HG02642 (cell line): Measurements from ENCODE around the gene HDGF.
"Not testable (repeated sequence)": the region's sequence is repeated elsewhere in the genome, so short reads cannot be mapped to it uniquely, and the experiment has no call there.

ENCODE experiments used
- ATAC-seq: cut with Tn5 transposase; IDR thresholded peaks from one replicate; pipeline ENCODE4 v1.9.1; 2021; ENCODE audit warnings: mild to moderate bottlenecking; ENCODE audit not compliant: unreplicated experiment, poor library complexity

Gene HDGF

DNA sequence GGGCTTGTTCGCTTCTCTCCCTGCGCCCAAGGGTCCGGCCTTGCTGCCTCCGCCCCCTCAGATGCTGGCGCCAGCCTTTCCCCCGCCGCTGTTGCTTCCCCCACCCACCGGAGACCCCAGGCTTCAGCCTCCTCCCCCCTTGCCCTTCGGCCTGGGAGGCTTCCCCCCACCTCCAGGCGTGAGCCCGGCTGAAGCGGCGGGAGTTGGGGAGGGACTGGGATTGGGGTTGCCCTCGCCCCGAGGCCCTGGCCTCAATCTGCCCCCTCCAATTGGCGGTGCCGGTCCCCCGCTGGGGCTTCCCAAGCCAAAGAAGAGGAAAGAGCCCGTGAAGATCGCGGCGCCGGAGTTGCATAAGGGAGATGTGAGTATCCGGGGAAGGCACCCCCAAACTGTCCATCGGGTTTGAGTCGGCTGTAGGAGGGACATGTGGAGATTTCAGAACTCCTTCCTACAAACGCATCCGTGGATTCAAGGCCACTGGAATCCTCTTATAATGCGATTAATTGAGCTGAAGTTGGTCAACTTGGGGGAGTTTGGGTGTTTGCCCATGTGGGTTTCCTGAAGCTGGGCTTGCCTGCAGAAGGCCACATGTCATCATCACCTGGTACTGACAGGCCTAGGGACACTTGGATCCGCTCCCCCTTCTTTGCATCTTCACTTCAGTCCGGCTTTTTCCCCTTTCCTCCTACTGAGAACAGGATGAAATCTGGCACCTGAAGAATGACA is 16.6 kb upstream of the HDGF start:
- peak; percentile 10 for ATAC-seq

DNA sequence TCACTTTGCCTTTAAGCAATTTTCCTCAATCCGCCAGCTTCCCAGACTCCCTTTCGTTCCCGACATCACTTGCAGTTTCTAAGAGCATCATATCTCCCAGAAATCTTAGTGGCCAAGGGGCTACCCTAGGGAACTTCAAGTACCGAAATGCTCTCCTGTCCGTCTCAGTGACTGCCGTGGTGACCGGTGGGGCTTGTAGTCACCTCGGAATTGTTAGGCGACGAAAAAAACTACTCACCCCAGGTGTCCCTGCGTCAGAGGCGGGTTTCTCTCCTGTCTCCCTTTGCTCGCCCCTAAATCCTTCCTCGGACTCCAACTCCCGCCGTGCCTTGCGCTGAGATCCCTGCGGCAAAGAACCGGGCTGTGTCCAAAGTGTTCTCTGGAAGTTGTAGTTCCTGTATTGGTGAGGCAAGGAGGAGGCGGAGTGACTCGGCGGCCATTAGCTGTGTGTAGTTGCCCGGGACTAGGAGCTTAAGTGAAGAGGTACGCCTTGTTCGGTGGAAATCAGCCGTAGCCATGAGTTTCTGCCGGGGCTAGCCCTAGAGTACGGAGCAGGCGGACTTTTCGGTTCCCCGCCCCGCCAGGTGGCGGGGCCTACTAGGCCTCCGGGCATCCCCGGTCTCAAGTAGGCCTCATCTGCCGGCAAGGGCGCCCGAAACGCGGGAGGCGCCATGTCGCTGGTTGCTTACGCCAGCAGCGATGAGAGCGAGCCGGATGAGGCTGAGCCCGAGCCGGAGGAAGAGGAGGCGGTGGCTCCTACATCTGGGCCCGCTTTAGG is 15.8 kb upstream of the HDGF start, which contains the start of gene PRCC:
Gene PRCC, plus strand, starts transcription at position 435 of the 778 bp plus-strand sequence. Its CDS starts 237 bp downstream, at position 672.
- peak; percentile 93 for ATAC-seq

DNA sequence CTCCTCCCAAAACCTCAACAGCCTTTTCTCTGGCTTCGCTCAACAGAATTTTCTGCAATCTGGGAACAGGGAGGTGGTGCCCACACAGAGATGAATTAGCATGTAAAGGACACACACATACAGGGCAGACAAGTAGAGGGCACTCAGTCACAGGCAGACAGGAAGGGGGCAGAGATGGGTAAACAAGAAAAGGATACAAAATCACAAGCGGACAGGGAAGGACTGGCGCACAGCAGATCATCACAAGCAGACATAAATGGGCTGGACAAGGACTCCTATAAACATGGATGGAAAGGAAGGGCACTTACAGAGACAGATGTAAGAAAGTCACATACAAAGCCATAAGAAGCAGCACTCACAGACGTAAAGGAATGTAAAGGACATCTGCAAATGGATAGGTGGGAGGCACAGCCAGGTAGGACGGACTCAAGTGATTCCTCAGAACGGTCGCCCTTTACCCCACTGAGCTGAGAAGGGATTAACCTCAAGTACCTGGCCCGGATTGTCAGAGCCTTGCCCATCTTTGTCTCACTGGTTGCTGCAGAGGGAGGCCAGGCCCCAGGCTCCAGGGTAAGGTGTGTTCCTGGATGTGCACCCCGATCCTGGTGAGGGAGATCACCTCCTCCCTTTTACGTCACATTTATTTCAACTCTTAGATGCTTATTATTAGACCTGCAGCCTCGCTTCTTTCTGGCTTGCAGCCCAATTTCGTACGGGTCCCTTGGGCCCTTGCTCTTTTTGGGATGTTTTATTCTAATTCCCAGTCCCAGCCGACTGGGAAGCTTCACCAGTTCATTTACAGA is 15.0 kb upstream of the HDGF start:
- peak; percentile 18 for ATAC-seq

DNA sequence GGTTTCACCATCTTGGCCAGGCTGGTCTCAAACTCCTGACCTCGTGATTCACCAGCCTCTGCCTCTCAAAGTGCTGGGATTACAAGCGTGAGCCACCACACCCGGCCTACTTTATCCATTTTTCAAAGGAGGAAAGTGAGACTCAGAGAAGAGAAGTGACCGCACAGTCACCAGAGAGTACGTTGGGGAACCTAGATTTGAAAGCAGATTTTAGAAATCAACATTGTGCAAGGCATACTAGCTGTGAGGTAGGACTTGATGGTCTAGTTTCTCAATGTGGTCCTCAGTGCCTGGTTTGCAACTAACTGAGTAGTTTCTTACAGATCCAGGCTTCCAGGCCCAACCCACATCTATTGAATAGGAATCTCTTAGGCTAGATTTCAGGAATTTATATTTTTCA is 14.2 kb upstream of the HDGF start:
- no peak for ATAC-seq

DNA sequence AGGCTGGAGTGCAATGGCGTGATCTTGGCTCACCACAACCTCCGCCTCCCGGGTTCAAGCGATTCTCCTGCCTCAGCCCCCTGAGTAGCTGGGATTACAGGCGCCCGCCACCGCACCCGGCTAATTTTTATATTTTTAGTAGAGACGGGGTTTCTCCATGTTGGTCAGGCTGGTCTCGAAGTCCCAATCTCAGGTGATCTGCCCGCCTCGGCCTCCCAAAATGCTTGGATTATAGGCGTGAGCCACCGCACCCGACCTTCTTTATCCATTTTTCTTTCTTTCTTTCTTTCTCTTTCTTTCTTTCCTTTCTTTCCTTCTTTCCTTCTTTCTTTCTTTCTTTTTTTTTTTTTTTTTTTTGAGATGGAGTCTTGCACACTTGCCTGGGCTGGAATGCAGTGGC is 13.7 kb upstream of the HDGF start:
- not testable (repeated sequence) for ATAC-seq

DNA sequence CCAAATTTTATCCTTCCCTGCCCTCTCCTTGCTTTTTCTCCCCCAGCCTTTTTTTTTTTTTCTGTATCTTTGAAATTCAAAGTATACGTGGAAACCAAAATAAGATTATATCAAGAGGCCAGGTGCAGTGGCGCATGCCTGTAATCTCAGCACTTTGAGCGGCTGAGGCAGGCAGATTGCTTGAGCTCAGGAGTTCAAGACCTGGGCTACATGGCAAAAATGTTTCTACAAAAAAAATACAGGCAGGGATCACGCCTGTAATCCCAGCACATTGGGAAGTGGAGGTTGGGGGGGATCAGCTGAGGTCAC is 9.3 kb upstream of the HDGF start:
- no peak for ATAC-seq

DNA sequence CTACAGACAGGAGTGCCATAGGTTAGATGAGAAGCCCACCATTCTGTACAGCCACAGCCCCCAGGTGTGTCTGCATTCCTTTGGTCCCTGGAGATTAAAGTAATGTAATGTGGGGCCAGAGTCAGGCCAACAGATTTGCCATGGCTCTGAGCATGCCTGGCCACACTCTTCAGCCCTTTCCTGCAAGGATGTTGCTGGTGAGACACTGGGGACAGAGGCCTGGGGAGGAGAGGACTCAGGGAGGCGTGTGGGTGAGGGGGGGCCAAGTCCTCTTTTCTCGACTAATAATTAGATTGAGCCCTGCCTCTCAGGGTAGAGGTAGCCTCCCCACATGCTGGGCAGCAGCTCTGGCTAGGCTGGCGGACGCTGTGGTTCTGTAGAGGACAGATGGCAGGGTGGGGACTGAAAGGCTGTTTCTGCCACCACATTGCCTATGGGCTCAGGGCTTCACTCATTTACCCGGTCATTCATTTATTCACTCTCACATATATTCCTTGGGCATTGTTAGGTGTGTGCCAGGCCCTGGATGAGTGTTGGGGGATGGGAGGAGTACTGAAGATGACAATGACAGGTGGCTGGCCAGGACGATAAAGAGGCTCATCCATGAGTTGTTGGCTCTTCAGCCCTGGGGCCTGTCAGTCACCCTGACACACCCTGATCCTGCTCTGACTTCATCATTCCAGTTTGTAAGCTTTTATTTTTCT is 8.8 kb upstream of the HDGF start:
- no peak for ATAC-seq

DNA sequence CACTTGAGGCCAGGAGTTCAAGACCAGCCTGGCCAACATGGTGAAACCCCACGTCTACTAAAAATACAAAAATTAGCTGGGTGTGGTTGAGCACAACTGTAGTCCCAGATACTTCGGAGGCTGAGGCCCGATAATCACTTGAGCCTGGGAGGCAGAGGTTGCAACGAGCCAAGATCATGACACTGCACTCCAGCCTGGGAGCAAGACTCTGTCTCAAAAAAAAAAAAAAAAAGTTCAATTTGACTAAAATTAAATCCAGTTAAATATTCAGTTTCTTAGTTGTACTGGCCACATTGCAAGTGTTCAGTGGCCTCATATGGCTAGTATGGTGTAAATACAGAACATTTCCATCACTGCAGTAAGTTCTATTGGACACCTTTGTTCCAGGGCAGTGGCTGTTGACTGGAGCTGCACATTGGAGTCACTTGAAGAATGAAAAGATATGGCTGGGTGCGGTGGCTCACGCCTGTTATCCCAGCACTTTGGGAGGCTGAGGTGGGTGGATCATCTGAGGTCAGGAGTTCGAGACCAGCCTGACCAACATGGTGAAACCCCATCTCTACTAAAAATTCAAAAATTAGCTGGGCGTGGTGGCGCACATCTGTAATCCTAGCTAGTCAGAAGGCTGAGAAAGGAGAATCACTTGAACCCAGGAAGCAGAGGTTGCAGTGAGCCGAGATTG is 6.2 kb upstream of the HDGF start:
- ATAC-seq, result not testable (repeated sequence)

DNA sequence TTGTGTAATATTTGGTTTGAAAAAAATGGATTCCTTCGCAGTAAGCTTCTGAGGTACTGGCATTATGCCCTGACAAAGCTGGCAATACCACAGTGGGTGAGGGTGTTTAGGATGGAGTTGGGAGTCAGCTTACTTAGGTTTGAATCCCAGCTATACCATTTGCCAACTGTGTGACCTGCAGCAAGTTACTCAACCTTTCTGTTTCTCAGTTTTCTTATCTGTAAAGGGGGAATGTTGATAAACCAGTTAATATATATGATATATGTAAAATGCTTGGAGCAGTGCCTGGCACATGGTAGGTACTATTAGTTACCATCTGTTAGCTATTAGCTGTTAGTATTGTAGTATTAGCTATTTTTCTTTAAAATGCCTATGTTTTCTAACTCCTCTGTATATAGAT is 4.9 kb upstream of the HDGF start:
- no peak for ATAC-seq

DNA sequence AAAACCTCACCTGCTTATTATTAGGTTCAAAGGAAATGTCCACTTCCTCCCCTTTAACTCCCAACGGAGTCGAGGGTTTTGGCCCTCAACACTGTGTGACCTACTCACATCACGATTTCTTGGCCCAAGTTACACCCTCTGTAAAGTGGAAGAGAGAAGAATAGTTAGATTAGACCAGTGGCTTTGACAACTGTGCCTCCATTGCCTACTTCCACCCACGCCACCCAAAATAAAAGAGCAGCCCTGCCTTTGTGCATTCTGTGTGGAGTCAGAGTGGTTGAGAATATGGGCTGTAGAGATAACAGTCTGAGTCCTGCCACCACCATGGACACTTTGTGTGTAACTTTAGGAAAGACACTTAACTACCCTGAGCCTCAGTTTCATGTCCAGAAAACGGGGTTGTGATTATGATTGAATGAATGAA is 4.1 kb upstream of the HDGF start:
- no peak for ATAC-seq

DNA sequence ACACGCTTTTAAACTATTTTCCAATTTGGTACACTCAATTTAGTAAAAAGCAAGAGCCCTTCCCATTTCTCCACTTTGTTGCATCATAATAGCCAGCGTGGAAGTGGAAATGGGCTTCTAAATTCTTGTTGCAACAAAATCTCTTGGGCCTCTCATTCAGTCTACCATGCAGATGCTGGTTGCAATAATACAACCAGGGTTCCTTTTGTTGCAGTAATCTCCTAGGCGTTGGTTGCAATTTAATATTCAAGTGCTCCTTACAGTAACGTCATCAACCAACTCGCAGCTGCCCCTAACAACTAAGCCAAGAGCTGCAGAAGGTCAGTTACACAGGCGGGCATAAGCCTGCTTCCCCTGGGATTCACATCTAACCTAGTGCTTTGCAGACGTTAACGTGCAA is 2.7 kb upstream of the HDGF start:
- ATAC-seq, result no peak

DNA sequence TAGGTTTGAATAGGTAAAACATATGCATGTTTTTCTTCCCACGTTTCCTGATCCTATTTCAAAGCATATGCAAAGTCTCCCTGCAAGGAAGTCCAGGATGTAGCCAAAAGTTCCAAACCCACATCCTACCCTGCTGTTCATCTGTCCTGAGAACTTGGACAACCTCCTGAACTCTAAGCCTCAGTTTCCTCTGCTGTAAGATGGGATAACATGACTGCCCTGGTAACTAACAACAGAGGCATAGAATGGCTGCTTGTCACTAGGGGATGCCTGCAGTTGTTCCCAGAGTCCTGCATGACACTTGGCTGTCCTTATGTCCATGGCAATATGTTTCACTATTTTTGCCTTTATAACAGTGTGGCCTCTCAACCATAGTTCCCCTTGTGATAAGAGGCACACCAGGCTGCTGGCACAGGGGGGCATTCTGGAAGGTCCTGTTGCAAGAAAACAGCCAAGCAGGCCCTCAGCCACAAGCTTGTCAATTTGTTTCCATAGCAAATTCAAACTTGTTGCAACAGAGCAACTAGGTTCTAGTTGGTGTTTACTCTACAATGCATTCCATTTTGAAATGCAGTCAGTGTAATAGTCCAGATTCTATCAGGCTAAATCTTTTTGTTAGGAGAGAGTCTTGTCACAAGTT is 1.5 kb upstream of the HDGF start:
- no peak for ATAC-seq

DNA sequence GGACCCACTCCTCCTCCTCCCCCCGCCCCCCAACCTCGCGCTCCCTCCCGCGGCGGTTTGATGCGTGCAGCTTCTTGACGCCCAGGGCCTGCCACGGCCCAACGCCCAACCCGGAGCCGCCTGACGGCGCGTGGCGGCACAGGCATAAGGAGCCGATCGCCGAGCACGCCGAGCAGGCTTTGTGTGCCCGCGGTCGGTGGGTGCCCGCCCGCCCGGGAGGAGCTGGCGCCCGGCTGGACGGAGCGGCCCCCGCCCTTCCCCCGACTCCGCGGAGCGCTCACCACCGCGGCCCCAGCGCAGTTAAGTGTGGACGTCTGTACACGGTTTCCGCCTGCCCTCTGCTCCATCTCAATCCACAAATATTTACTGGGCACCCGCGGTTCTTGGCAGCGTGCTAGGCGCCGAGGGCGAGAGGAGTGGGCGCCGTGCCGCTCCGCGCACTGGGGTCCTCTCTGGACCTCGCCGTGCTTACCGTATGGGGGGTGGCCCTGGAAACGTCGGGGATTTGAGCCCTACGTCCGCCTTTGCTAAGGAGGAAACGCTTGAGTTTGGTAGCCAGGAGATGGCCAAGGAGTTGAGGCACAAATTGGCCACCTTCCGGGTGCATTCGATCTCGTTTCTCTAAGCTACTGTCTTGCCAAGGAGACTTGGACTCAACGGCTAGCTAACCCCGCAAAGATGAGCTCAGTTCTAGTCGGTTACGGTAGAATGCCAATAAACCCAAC is 444 bp upstream of the HDGF start:
- peak; percentile 81 for ATAC-seq

DNA sequence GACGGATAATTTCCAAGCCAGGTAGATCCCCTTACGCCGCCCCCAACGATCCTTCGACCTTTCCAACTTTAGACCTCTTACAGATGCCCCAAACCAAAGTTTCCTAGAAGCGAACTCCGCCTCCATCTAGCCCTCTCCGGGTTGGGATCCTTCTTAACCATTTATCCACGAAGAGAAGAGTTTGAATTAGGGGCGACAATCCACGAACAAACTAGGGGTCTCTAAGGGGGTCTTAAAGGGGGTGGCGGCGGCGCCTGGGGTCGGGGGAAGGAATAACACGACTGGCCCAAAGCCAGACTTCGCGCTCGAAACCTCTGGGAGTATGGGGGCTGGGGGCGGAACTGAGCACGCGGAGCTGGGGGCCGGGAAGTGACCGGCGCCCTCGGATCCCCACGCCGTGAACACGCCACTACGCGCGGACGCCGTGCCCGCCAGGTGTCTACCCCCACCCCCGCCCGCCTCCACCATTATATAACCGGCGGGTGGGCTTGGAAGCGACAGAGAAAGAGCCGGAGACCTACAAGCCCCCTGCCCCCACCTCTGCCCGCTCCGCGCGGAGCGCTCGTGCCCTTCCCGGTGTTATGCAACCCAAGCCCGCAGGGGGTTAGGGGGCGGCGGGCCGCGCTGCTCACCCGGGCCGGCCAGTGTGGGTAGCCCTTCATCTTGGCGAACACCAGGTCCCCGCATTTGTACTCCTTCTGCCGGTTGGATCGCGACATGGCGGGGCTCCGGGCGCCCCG is 594 bp downstream of the HDGF start:
- peak; percentile 20 for ATAC-seq

DNA sequence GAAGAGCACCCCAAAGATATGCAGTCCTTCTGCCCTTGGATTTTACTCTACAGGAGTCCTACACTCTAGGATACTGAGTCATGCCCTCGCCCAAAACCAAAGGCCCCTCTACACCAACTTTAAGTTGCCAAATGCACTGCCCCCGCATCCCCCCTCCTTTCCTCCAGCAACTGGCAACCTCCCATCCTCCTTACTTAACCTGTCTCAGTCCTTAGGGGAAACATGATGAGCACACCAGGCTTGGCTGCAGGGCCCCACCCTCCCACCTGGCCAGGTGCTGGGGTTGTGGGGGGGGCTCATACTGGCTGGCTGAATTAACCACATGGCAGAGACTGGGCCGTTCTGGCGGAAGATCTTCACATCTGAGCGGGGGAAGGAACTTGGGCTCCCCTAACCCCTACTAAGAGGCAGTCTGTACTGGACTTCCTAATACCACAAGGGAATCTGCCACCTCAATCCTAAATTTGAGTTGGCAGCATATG is 1.2 kb downstream of the HDGF start:
- ATAC-seq, result no peak

DNA sequence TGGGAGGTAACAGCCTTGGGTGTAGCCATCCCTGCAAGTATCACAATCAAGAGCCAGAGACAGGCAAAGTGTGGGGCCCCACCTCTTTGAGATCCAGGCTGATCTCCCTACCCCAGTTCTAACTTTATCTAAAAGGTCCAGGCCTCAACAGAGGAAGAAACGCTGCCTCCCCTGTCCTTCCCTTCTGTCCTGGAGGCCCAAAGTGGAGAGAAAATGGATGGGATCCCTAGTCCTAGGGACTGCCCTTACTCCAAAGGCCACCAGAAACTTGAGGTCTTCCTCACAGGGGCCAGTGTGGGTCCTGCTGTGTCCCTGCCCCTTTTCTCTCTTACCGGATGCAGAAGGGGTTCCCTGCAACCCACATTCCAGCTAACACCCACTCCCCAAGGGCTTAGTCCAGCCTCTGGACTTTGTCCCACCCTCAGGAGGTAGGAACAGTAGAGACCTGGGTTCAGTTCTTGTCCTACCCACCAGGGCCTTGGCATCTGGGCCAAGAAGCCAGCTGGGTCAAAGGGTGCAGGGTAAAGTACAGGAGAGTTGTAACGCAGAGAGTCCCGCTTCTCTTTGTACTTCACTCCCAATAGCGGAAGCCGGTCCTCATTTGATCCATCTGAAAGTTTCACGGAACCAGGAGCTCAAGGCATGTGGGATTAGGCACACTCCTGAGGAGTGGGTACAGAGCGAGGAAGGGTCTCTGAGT is 1.9 kb downstream of the HDGF start:
- ATAC-seq, result no peak

DNA sequence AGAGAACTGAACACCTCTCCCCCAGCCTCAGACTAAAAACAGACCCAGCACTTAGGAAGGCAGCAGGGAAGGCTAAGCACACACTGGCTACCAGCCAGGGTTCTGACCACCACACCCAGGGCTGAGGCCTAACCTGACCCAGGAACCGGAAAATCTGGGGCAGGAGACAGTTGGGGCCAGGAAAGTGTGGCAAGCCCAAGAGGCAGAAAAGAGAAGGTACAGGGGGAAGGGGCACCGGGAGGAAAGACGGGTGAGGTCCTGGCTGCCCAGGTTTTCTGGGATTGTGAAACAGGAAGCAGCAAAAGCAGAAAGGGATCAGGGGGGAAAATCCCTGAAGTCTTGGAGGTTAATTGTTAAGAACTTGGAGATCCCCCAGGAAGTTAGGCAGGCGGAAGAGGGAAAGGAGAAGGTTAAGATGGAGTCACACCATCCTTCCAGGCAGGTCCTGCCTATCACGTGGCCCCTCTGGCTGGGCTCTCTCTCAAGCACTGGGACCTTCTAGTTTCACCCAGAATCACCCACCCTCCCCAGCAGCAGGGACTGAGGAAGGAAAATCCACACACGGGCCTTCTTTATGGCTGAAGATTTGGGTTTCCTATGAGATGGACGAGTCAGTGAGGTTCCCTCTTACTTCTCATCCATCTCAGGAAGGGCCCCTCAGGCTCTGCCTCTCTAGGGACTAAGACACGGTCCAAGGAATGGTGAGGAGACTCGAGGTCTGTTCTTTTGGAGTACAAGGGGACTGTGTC is 2.6 kb downstream of the HDGF start:
- ATAC-seq, result no peak
